Gastroesophageal sphincter (tissue), 4 donors: ENCODE data around the gene NABP2. TPM values are rescaled to one million over a fixed set of nuclear protein-coding genes. Genes with fewer than 3 reads are reported as not detected.

Experiments used
- ATAC-seq: fragments of 150-250 bp; one replicate; pipeline ENCODE4 v1.9.1; 2016; ENCODE audit warnings: mild to moderate bottlenecking, moderate library complexity
- H3K27ac ChIP-seq, 4 donors: fragments of 200-600 bp; sonication (generic) in 3 of 4; 1 replicate in 3 of 4; 2 replicates in 1 of 4; pipeline ENCODE4 v1.5.1; 2016 to 2019
- H3K27me3 ChIP-seq: fragments of 200-600 bp; sonication (generic); one replicate; pipeline ENCODE4 v1.5.1; 2019
- H3K36me3 ChIP-seq, 2 donors: fragments of 200-600 bp; sonication (generic); one replicate each; pipeline ENCODE4 v1.5.1; 2019; ENCODE audit warnings: control low read depth in 1 of 2
- H3K4me1 ChIP-seq, 3 donors: fragments of 200-600 bp; sonication (generic); 1 replicate in 2 of 3; 2 replicates in 1 of 3; pipeline ENCODE4 v1.5.1; 2016 to 2019; ENCODE audit warnings: control low read depth in 2 of 3
- H3K4me3 ChIP-seq, 2 donors: fragments of 200-600 bp; sonication (generic); one replicate each; pipeline ENCODE4 v1.5.1; 2019; ENCODE audit warnings: mild to moderate bottlenecking in 1 of 2, moderate library complexity in 1 of 2
- H3K9me3 ChIP-seq, 3 donors: fragments of 200-600 bp; sonication (generic); one replicate each; pipeline ENCODE4 v1.5.1; 2017 to 2019; ENCODE audit warnings: control low read depth in 2 of 3
- CTCF ChIP-seq, 4 experiments: fragments of 200-600 bp in 2 of 4; fragments of 450-650 bp in 2 of 4; sonication (generic) in 1 of 4; IDR thresholded peaks; one replicate each; pipeline ENCODE4 v1.5.1; 2017 to 2019; ENCODE audit warnings: antibody characterized with exemption in 4 of 4, mild to moderate bottlenecking in 2 of 4, moderate library complexity in 2 of 4
- EP300 ChIP-seq: sonication (generic); formaldehyde crosslinking; IDR thresholded peaks from one replicate; pipeline ENCODE4 v1.6.1; 2017; ENCODE audit warnings: antibody characterized with exemption, mild to moderate bottlenecking
- POLR2A ChIP-seq, 2 donors: fragments of 450-650 bp; IDR thresholded peaks; one replicate each; pipeline ENCODE4 v1.6.1; 2017; ENCODE audit warnings: antibody characterized with exemption in 2 of 2, mild to moderate bottlenecking in 2 of 2, moderate library complexity in 1 of 2
- POLR2AphosphoS5 ChIP-seq: sonication (generic); formaldehyde crosslinking; IDR thresholded peaks from one replicate; pipeline ENCODE4 v1.6.1; 2017; ENCODE audit warnings: antibody characterized with exemption
- WGBS, 2 donors: methylation state at CpG; one replicate each; pipeline ENCODE4 v1.1.5; 2018; ENCODE audit warnings: low coverage in 1 of 2; 5-methylcytosine and 5-hydroxymethylcytosine counted together
- total RNA-seq, 4 donors: library from RNA; depleted of rRNA; stranded (reverse); fragments of >200 nt; gene quantifications; one replicate each; pipeline ENCODE4 v1.1.0, GENCODE V29; 2016

Gene NABP2
- total RNA-seq, 4 donors from 2014 or later, result 23.7 to 34.7 (median 28.8) TPM

GRCh38 chr12:56189099-56189917 is 34.8 kb upstream of the NABP2 start, which contains the start of gene SMARCC2:
Gene SMARCC2 (minus strand): TSS chr12:56189483. CDS start chr12:56189461, 22 bp downstream.
- H3K9me3 ChIP-seq, result no peaks in the 10 kb centered on the region
- TF ChIP-seq POLR2AphosphoS5 (peak; percentile 51), POLR2A (IDR thresholded peaks at IDR 0.05) (peak; percentile 28 to 42), CTCF (IDR thresholded peaks at IDR 0.05) (peak; percentile 63 to 95 (median 84)), EP300 (no peak)
- no peaks in the 10 kb centered on the region for H3K27me3 ChIP-seq
- peaks cover 0 to 34% (median 18%) of the 10 kb centered on the region in 3 donors for H3K4me1 ChIP-seq
- peak within 1 kb of the TSS; percentile 92 to 97 (median 94) for H3K27ac ChIP-seq
- H3K36me3 ChIP-seq, result peaks cover 0 to 28% of the 10 kb centered on the region in 2 donors
- H3K4me3 ChIP-seq, result peak within 1 kb of the TSS; percentile 71 to 94
- peak; percentile 94 for ATAC-seq
- WGBS, 2 donors, result 0% methylated on average over 2 to 3 of the region's 93 CpGs

DNA sequence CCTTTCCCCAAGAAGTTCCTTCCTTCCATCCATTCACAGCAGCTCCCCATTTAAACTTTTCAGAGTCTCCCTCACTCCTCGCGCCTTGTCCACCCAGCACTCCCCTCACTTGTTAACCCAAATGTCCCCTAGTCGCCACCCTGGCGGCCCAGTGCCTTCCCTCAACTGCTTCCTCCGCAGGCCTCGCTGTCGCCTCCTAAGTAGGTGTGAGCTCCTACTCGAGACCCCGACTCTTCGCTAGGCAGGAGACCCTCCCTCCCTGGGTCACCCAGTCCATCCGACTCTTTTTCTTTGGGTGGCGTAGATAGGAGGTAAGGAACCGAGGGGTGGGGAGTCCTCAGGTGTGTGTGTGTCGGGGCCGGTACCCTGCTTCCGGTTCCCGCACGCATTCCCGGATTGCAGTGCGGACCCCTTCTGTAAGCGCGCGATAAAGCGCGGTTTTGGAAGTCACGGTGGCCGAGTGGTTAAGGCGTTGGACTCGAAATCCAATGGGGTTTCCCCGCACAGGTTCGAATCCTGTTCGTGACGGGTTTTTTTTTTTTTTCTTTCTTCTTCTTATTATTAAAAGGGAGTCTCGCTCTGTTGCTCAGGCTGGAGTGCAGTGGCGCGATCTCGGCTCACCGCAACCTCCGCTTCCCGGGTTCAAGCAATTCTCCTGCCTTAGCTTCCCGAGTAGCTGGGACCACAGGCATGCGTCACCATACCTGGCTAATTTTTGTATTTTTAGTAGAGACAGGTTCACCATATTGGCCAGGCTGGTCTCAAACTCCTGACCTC is 34.0 kb upstream of the NABP2 start:
- peaks cover 0 to 20% of the 10 kb centered on the region in 2 donors for H3K36me3 ChIP-seq
- peak in 1 of 4 experiments; percentile 20 for TF ChIP-seq CTCF (IDR thresholded peaks at IDR 0.05)
- no peak for TF ChIP-seq EP300
- peak; percentile 57 for ATAC-seq
- H3K27me3 ChIP-seq, result no peaks in the 10 kb centered on the region
- H3K9me3 ChIP-seq, result no peaks in the 10 kb centered on the region
- H3K4me3 ChIP-seq, result peak overlapping the region; percentile 56 to 94
- 0 to 1% methylated on average over 1 to 27 of the region's 42 CpGs for WGBS, 2 donors
- H3K4me1 ChIP-seq, result peaks cover 0 to 34% (median 18%) of the 10 kb centered on the region in 3 donors
- H3K27ac ChIP-seq, result peak overlapping the region; percentile 92 to 97 (median 94)

- Histone ChIP-seq H3K27ac (peak overlapping the region; percentile 92 to 97 (median 94)), H3K27me3 (no peaks in the 10 kb centered on the region), H3K4me3 (peak overlapping the region; percentile 56 to 94), H3K9me3 (no peaks in the 10 kb centered on the region), H3K36me3 (peaks cover 0 to 14% of the 10 kb centered on the region in 2 donors), H3K4me1 (peaks cover 0 to 34% (median 18%) of the 10 kb centered on the region in 3 donors)
- WGBS, 2 donors, result 16 to 100% methylated on average over 1 to 9 of the region's 9 CpGs
- TF ChIP-seq EP300 (no peak), CTCF (IDR thresholded peaks at IDR 0.05) (no peak), POLR2A (IDR thresholded peaks at IDR 0.05) (no peak), POLR2AphosphoS5 (no peak)
- no peak for ATAC-seq
These were observed 33.4 kb upstream of the NABP2 start for GRCh38 chr12:56190695-56191155.

DNA sequence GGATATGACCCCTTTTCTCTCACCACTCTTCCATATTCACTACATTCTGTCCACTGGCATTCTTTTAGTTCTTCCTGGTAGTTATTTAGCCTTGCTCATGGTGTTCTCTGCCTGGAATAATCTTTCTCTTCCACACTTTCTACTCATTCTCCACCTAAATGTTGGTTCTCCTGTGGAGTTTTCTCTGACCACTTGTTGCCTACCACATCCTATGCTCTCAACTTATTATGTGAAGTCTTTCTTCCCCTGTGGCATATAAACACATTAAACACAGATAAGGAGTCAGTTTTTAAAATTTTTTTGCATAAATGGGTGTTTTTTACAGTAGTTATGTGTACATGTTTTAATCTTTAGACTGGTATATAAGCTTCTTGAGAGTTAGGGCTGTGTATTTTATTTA is 31.6 kb upstream of the NABP2 start:
- TF ChIP-seq EP300 (no peak), POLR2A (IDR thresholded peaks at IDR 0.05) (no peak), CTCF (IDR thresholded peaks at IDR 0.05) (no peak), POLR2AphosphoS5 (no peak)
- Histone ChIP-seq H3K9me3 (no peaks in the 10 kb centered on the region), H3K27me3 (no peaks in the 10 kb centered on the region), H3K4me1 (peaks cover 0 to 21% (median 13%) of the 10 kb centered on the region in 3 donors), H3K27ac (no peak overlapping the region), H3K4me3 (no peak overlapping the region), H3K36me3 (no peaks in the 10 kb centered on the region)
- ATAC-seq, result no peak
